GM21619 (cell line): ENCODE measurements around the gene ZNF526.
"Not testable (repeated sequence)": the region's sequence is repeated elsewhere in the genome, so short reads cannot be mapped to it uniquely, and the experiment has no call there.

Experiments used
- ATAC-seq: cut with Tn5 transposase; IDR thresholded peaks from one replicate; pipeline ENCODE4 v1.9.1; 2021; ENCODE audit not compliant: unreplicated experiment

Gene ZNF526

GRCh38 chr19:42257842-42258241 is 37.7 kb downstream of the ZNF526 start:
- not testable (repeated sequence) for ATAC-seq

- no peak for ATAC-seq
Measured at GRCh38 chr19:42261763-42262162, 41.7 kb downstream of the ZNF526 start.

- ATAC-seq, result not testable (repeated sequence)
Measured at GRCh38 chr19:42266105-42266504, 46.0 kb downstream of the ZNF526 start.

GRCh38 chr19:42266928-42267603 is 47.0 kb downstream of the ZNF526 start:
- ATAC-seq, result not testable (repeated sequence)

GRCh38 chr19:42267644-42268141 is 47.6 kb downstream of the ZNF526 start:
- no peak for ATAC-seq

GRCh38 chr19:42268142-42268703 is 48.1 kb downstream of the ZNF526 start:
- peak; percentile 48 for ATAC-seq

GRCh38 chr19:42268704-42269477 is 48.8 kb downstream of the ZNF526 start, which contains the start of gene CIC:
CIC (plus strand) TSS chr19:42269252; CDS start chr19:42271784, 2,532 bp downstream.
- ATAC-seq, result peak; percentile 71

- ATAC-seq, result no peak
Measured at GRCh38 chr19:42269478-42270345, 49.6 kb downstream of the ZNF526 start.

- ATAC-seq, result no peak
Measured at GRCh38 chr19:42270346-42271044, 50.4 kb downstream of the ZNF526 start.

- no peak for ATAC-seq
Measured at GRCh38 chr19:42271045-42271419, 50.9 kb downstream of the ZNF526 start.

GRCh38 chr19:42271861-42272534 is 51.9 kb downstream of the ZNF526 start:
- no peak for ATAC-seq

- ATAC-seq, result no peak
Measured at GRCh38 chr19:42272535-42272897, 52.4 kb downstream of the ZNF526 start.

GRCh38 chr19:42272989-42273406 is 52.9 kb downstream of the ZNF526 start:
- no peak for ATAC-seq

- no peak for ATAC-seq
Measured at GRCh38 chr19:42273407-42274064, 53.4 kb downstream of the ZNF526 start.

GRCh38 chr19:42274065-42274682 is 54.1 kb downstream of the ZNF526 start:
- no peak for ATAC-seq

GRCh38 chr19:42275103-42275502 is 55.0 kb downstream of the ZNF526 start:
- no peak for ATAC-seq

GRCh38 chr19:42275517-42275916 is 55.4 kb downstream of the ZNF526 start:
- no peak for ATAC-seq

- no peak for ATAC-seq
Measured at GRCh38 chr19:42276284-42276683, 56.2 kb downstream of the ZNF526 start.

GRCh38 chr19:42276821-42277220 is 56.7 kb downstream of the ZNF526 start:
- ATAC-seq, result no peak
